Measurements from ENCODE around the gene EPS15. TPM values are rescaled to one million over a fixed set of nuclear protein-coding genes. Genes with fewer than 3 reads are reported as not detected.
"Not testable (repeated sequence)": the region's sequence is repeated elsewhere in the genome, so short reads cannot be mapped to it uniquely, and the experiment has no call there.

The EPS15 gene
- total and polyA plus RNA-seq, 10 donors: 24.2 to 142 (median 126) TPM

DNA sequence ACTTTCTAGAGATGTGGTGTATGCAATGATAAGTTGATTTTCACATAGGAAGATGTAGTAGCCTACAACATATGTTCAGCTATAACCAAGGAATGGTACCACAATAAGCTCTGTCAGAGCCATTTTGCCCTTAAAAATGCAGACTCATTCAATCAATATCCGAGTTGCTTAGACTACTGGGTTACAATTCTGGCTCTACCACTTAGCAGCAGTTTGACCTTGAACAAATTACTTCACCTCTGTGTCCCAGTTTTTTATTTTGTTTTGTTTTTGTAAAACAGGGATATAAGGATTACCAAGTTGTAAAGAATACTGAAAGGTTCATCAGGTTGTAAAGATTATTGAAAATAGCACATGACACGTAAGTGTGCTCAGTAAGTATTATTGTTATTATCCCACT lies 9.3 kb downstream of the EPS15 start:
- intact Hi-C loops (cut with DNase I; ENCODE audit: low total_unique reads): no loop called here
- 53 to 77% (median 70%) methylated on average over 2 of the region's 2 CpGs for WGBS, 5 donors
- Histone ChIP-seq H3K4me3 (no peak overlapping the region), H3K36me3 (peaks cover 0 to 11% (median 0%) of the 10 kb centered on the region in 6 donors), H3K4me1 (peaks cover 34 to 100% (median 88%) of the 10 kb centered on the region in 6 donors), H3K27me3 (replicated peaks in 1 of 7) (no peaks in the 10 kb centered on the region), H3K27ac (peak overlapping the region in 2 of 8 donors; percentile 8 to 15), H3K9me3 (no peaks in the 10 kb centered on the region)
- TF ChIP-seq POLR2A (IDR thresholded peaks at IDR 0.05) (no peak), POLR2AphosphoS5 (IDR thresholded peaks at IDR 0.05) (no peak)
- TF ChIP-seq, protein P1, sequence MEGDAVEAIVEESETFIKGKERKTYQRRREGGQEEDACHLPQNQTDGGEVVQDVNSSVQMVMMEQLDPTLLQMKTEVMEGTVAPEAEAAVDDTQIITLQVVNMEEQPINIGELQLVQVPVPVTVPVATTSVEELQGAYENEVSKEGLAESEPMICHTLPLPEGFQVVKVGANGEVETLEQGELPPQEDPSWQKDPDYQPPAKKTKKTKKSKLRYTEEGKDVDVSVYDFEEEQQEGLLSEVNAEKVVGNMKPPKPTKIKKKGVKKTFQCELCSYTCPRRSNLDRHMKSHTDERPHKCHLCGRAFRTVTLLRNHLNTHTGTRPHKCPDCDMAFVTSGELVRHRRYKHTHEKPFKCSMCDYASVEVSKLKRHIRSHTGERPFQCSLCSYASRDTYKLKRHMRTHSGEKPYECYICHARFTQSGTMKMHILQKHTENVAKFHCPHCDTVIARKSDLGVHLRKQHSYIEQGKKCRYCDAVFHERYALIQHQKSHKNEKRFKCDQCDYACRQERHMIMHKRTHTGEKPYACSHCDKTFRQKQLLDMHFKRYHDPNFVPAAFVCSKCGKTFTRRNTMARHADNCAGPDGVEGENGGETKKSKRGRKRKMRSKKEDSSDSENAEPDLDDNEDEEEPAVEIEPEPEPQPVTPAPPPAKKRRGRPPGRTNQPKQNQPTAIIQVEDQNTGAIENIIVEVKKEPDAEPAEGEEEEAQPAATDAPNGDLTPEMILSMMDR (IDR thresholded peaks at IDR 0.05 in 8 of 11, conservative IDR thresholded peaks at IDR 0.05 in 3 of 11): no peak
- no peak for DNase-seq

DNA sequence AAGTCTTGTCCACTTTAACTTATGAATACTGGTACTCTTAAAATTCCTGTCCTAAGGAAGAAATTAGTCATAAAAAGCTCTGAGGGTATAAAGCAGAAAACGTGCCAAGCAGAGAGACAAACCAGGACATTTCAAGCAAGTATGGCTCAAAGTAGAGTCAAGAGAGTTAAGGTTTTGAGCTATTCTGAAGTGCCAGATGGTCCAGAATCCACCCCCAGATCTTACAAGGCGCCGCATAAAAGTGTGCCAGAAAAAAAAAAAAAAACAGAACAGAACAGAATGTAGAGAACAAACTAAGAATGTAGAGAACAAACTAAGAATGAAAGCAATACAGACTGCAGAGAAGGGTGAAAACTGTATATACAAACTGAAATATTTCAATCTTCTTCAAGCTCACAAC lies 12.5 kb downstream of the EPS15 start:
- intact Hi-C loops (cut with DNase I; ENCODE audit: low total_unique reads): no loop called here
- Histone ChIP-seq H3K4me3 (peak overlapping the region in 1 of 8 donors; percentile 13), H3K4me1 (peaks cover 13 to 100% (median 75%) of the 10 kb centered on the region in 6 donors), H3K27me3 (replicated peaks in 1 of 7) (no peaks in the 10 kb centered on the region), H3K36me3 (peaks cover 0 to 35% (median 0%) of the 10 kb centered on the region in 6 donors), H3K9me3 (no peaks in the 10 kb centered on the region), H3K27ac (peak overlapping the region in 5 of 8 donors; percentile 5 to 46 (median 43))
- DNase-seq: no peak
- TF ChIP-seq, protein P1 (IDR thresholded peaks at IDR 0.05 in 8 of 11, conservative IDR thresholded peaks at IDR 0.05 in 3 of 11): no peak
- WGBS, 5 donors: 34 to 52% (median 43%) methylated on average over 3 of the region's 3 CpGs

DNA sequence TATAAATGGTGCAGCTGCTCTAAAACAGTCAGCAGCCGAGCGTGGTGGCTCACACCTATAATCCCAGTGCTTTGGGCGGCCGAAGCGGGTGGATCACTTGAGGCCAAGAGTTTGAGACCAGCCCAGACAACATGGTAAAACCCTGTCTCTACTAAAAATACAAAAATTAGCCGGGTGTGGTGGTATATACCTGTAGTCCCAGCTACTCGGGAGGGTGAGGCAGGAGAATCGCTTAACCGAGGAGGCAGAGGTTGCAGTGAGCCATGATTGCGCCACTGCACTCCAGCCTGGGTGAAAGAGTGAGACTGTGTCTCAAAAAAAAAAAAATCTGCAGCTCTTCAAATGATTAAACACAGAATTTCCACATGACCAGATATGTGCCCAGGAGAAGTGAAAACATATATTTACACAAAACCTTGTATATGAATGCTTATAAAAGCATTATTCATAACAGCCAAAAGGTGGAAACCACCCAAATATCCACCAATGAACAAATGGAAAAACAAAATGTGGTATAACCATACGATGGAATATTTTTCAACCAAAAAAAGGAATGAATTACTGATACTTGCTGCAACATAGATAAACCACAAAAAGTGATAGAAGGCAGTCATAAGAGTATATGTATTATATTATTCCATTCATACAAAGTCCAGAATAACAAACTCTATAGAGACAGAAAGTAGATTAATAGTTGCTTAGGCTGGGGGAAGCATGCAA lies 14.1 kb downstream of the EPS15 start:
- Histone ChIP-seq H3K9me3 (no peaks in the 10 kb centered on the region), H3K27ac (peak overlapping the region in 4 of 8 donors; percentile 43 to 68 (median 44)), H3K36me3 (peaks cover 0 to 35% (median 0%) of the 10 kb centered on the region in 6 donors), H3K4me1 (peaks cover 16 to 100% (median 72%) of the 10 kb centered on the region in 6 donors), H3K27me3 (replicated peaks in 1 of 7) (no peaks in the 10 kb centered on the region), H3K4me3 (peak overlapping the region in 1 of 8 donors; percentile 15)
- intact Hi-C loops (cut with DNase I; ENCODE audit: low total_unique reads): no loop called here
- DNase-seq: no peak
- WGBS, 5 donors: 70 to 81% (median 76%) methylated on average over 11 of the region's 11 CpGs
- TF ChIP-seq POLR2AphosphoS5 (IDR thresholded peaks at IDR 0.05): no peak
- TF ChIP-seq, protein P1 (IDR thresholded peaks at IDR 0.05 in 8 of 11, conservative IDR thresholded peaks at IDR 0.05 in 3 of 11): no peak
- TF ChIP-seq POLR2A (IDR thresholded peaks at IDR 0.05): no peak

DNA sequence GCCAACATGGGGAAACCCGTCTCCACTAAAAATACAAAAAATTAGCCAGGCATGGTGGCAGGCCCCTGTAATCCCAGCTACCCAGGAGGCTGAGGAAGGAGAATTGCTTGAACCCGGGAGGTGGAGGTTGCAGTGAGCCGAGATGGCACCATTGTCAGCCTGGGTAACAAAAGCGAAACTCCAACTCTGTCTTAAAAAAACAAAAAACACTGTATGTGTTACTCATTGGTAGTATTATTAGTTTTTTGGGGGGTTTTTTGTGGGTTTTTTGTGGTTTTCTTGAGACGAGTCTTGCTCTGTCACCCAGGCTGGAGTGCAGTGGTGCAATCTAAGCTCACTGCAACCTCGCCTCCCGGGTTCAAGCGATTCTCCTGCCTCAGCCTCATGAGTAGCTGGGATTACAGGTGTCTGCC lies 17.8 kb downstream of the EPS15 start:
- H3K27me3 ChIP-seq (replicated peaks in 1 of 7); H3K9me3 ChIP-seq; DNase-seq; intact Hi-C loops (cut with DNase I; ENCODE audit: low total_unique reads): not testable (repeated sequence)
- Histone ChIP-seq H3K4me3 (peak overlapping the region in 2 of 8 donors; percentile 12 to 38), H3K4me1 (peaks cover 15 to 97% (median 54%) of the 10 kb centered on the region in 6 donors), H3K27ac (peak overlapping the region in 5 of 8 donors; percentile 14 to 72 (median 60)), H3K36me3 (peaks cover 0 to 37% (median 0%) of the 10 kb centered on the region in 6 donors)
- 50 to 60% (median 55%) methylated on average over 8 of the region's 8 CpGs for WGBS, 5 donors

Data from spleen (tissue), 11 donors.